B cell (primary cell): Measurements from ENCODE around the gene CXCL3.

Experiments
- CTCF ChIP-seq: fragments of 200-600 bp; IDR thresholded peaks from one replicate; pipeline ENCODE4 v1.8.0; 2022; ENCODE audit warnings: antibody characterized with exemption, mild to moderate bottlenecking
- EZH2 ChIP-seq: IDR thresholded peaks from 2 replicates; pipeline ENCODE4 v1.6.1; 2012; ENCODE audit warnings: borderline replicate concordance, low read depth, mild to moderate bottlenecking, moderate library complexity, low read length; ENCODE audit not compliant: insufficient read depth, poor library complexity, severe bottlenecking

GRCh38 chr4:74047152-74047551 lies 8.7 kb upstream of the CXCL3 start:
- TF ChIP-seq CTCF (no peak), EZH2 (no peak)
